Thyroid gland (tissue), 4 donors: ENCODE data around the gene TBC1D5.

Experiments
- CTCF ChIP-seq, 6 experiments: fragments of 200-600 bp in 3 of 6; fragments of 450-650 bp in 3 of 6; sonication (generic) in 3 of 6; IDR thresholded peaks; one replicate each; pipeline ENCODE4 v1.5.1; 2016 to 2019; ENCODE audit warnings: antibody characterized with exemption in 6 of 6, mild to moderate bottlenecking in 2 of 6, inconsistent platforms in 1 of 6, moderate library complexity in 1 of 6
- POLR2A ChIP-seq, 2 donors: fragments of 450-650 bp; IDR thresholded peaks; one replicate each; pipeline ENCODE4 v1.6.1; 2017; ENCODE audit warnings: antibody characterized with exemption in 2 of 2, mild to moderate bottlenecking in 2 of 2, moderate library complexity in 1 of 2

DNA sequence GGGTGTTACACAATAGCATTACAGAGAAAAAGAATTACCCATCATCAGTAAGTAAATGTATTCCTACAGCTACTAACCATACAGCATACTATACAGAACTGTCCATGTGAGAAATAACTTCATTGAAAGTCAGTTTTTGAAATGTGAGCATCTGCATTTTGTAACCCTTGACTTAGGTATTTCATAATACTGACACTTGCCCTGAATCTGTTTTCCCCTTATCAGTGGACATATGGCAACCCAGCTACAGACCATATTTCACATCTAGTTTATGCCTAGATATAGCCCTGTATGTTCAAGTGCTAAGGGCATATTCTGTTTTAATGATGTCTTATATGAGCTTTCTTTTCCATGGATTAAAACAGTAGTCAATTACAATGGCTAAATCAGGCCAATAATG is 297.6 kb downstream of the TBC1D5 start:
- TF ChIP-seq CTCF (IDR thresholded peaks at IDR 0.05) (no peak), POLR2A (IDR thresholded peaks at IDR 0.05) (no peak)
